HS-5 (cell line): ENCODE results near the gene RCBTB2.
A peak's percentile ranks its signal among the peaks of the same experiment; 100 is the strongest.
"Not testable (repeated sequence)": the region's sequence is repeated elsewhere in the genome, so short reads cannot be mapped to it uniquely, and the experiment has no call there.

ENCODE experiments used
- DNase-seq: peaks from one replicate; pipeline ENCODE4 v3.0.0-alpha.2; 2012; ENCODE audit warnings: low read depth

RCBTB2 gene

DNA sequence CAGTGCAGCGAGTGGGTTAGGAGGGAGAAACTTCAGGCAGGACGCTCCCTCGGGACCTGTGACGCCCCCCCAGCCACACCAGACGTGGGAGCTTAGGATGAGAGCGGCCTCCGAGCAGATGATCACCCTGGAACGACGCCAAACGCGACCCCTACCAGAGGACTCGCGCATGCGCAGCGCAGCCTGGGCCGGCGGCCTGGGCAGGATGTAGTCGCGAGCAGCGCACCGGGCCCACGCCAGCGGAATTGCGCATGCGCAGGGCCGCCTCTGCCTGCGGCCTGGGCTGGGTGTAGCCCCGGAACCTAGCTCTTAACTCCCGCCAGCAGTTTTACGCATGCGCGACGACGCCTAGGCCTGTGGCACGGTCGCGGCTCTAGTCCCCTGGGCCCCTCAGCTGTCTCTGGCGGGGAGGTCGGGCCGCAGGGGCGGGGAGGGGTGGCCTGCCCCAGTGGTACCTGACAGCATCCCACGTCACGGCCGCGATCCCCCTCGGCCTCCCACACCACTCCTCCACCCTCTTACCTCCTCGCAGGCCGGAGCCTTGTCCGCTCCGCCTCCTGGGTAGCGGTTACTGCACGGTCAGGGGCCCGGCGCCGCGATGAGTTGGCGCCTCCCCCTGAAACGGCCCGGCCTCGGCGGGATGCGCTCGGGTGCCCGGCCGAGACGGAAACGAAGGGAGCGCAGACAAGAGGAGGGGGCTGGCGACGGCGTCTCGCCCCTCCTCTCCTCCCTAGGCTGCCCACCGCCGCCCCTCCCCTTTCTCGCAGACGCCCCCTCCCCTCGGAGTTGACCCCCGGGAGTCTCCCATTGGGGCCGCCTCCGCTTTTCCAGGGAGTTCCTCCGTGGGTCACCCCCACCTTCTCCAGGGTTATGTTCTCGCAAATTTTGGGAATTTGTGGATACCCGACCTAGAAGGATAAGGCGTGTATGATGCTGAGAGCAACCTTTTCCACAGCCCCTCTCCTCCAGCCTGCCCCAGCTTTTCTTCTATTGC, at the start of gene RCBTB2:
TSS of gene RCBTB2 (minus strand) at position 575 of the 994 bp plus-strand sequence. CDS start 11,141 bp downstream, outside the sequence.
- peak; percentile 56 for DNase-seq

DNA sequence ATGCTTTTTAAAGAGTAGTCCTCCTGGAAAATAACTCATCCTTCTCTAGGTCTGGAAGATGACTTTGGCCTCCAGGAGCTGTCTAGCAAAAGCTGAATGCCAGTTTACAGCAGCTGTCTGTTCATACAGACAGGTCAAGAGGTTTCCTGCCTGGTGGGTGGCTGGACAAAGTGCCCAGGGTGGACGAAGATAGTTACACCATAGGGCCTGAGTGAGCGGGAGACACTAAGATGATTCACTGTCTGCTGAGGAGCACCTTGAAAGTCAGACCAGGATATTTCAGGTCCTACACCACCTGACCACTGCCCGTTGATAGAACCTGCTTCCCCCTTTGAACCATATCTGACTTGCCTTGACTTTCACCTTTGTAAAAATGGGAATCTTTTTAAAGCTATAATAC, 49.2 kb upstream of the RCBTB2 start:
- DNase-seq = no peak

DNA sequence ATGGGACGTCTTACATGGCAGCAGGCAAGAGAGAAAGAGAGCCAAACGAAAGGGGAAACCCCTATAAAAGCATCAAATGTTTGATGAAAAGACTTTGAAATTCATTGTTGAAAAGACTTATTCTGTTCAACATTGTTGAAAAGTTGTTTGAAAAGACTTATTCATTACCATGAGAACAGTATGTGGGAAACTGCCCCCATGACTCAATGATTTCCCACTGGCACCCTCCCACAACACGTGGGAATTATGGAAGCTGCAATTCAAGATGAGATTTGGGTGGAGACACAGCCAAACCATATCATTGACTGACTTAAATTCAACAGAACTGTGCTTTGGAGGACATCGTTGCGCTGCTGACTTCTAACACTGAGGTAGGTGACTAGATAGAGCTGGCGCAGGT, 48.0 kb upstream of the RCBTB2 start:
- DNase-seq = no peak

DNA sequence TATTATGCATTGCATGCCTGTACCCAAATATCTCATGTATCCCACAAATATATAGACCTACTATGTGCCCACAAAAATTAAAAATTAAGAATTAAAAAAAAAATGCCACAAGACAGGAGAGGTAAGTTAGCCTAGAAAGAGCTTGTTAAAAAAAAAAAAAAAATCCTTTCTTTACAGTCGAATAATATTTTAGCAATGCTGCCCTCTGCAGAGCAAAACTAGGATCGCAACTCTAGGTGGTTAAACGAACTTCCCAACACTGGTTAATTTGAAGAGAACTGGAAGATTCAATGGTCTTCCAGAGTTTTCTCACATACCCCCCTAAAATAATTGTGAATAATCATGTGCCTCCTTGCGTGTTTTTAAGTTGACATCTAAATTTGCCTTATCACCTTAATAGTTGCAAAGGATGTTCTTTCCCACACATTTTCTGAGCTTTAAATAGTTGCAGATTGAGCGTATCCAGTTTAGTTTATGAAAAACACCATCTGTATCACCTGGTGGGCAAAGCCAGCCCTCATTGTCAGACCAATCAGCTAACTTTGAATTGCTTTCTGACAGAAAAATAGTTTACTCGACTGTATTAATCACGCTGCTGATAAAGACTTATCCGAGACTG, 47.4 kb upstream of the RCBTB2 start:
- no peak for DNase-seq

DNA sequence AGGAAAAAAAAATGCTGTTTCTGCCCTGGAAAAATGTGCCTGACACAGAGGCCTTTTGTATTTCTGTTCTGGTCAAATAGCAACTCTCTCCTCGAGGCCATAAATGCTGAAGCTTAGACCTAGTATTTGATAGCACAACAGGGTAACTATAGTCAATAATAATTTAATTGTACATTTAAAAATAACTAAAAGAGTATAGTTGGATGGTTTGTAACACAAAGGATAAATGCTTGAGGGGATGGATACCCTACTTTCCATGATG, 47.0 kb upstream of the RCBTB2 start:
- not testable (repeated sequence) for DNase-seq

DNA sequence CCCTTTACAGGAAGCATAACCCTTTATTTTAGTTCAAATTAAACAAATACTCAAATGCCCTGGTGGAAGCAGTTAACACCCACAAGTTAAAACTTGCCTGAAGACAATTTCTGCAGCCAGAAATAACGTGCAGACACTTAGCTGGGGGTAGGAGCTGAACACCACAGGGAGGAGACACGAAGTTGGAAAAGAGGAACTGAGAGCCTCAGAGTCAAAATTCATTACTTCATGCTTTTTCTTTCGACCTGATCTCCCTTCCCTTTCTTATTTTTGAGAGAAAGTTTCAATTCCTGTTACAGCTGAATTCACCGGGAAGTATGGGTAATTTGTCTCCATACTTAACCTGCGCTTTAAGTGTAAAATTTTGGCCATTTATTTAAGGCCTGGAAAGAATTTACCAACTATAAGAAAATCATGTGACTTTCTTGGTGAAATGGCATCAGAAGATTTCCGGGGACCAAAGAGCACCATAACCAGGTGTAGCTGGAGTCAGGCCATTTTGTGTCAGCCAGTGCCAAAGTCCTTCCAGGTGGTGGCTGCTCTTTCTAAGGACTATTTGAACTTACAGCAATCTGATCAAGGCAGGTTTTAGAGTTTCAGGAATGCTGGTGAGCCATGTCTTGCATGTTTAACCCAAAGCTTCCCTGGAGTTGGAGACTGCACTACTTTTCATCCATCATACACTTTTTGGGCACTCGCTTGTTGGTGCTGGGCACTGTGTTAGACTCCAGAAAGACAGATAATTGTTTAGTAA, 46.5 kb upstream of the RCBTB2 start:
- no peak for DNase-seq

DNA sequence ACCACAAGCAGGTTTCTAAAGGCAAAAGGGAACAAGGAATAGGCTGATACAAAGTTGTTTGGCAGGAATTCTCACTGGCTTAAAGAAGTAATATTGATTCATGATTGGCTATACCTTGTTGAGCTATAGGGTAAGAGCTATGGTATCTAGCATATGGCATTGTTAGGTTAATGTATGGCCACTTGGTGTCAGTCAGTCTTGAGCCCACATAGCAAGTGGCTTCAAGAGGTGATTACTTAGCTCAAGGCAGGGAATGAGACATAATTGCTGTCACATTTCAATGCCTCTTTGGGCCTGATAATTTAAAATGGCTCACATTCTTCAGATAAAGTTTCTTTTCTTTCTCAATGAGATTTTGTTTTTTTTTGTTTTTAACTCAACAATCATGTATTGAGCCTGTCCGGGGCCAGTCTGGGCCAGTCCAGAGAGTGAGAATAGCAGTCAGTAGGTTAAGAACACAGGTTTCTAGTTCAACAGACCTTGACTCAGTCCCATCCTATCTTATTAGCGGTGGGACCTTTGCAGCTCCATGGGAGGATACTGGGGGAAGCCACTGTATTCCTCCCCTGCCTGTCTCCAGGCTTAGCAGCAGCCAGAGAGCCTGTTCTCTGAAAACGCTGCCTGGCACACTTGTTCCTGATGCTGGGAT, 45.8 kb upstream of the RCBTB2 start:
- DNase-seq = no peak

DNA sequence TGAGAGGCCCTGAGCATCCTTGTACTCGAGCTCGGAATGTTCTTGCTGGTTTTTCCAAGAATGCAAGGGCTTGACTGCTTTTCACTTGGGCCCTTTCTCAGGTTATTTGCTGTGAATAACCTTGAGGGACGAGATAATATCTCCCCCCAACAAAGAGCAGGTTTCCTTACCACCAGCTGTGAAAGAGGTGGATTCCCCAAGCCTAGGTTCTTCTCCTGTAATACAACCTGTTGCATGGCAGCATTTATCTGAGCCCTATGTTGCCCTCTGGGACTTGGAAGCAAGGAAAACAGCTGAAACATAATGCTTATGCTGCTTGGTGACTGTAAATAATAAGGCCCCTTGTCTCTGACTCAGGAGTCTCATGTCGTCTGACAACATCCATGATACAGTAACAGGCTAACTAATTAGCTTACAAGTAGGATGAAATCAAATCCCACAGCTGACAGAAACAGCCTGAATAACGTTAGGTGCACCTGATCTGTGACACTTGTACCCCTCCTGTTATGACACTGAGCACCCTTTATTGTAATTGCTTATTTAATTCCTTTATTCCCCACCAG, 43.6 kb upstream of the RCBTB2 start:
- no peak for DNase-seq

DNA sequence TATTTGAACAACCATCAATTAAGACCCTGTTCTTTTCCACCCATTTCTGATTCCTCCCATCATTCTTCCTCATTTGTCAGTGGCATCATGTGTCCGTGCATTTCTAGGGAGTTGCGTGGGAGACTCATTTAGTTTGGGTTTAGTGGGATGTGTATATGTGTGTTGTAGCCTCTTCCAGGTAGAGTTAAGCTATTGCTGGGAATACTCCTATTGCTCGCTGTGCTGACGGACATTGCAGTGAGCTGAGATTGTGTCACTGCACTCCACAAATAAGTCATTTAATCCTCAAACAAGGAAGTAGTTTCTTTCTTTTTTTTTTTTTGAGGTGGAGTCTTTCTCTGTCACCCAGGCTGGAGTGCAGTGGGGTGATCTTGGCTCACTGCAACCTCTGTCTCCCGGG, 42.2 kb upstream of the RCBTB2 start:
- no peak for DNase-seq

DNA sequence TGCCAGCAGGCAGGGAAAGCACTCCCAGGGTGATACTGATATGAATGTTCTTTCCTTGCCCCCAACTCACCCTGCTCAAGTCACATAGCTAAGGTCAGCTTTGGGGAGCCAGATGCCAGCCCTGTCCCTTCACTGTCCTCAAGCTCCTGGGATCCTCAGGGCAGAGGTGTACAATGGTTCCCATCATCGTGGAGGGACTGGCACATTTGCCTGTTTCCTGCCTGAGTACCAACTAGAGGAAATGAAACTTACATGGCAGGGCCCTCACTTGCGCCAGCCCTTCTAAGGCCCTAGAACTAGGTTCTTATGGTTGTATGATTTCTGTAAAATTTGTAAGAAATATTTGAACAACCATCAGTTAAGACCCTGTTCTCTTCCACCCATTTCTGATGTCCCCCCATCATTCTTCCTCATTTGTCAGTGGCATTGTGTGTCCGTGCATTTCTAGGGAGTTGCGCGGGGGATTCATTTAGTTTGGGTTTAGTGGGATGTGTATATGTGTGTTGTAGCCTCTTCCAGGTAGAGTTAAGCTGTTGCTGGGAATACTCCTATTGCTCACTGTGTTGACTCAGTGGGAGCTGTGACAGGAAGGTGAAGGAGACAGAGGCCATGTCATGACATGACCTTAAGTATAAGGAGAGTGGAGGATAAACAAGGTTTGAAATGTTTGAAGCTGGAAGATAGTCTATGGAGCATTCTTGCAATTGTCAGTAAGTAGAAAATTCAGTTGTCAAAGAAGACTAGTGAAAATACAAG, 41.3 kb upstream of the RCBTB2 start:
- no peak for DNase-seq

DNA sequence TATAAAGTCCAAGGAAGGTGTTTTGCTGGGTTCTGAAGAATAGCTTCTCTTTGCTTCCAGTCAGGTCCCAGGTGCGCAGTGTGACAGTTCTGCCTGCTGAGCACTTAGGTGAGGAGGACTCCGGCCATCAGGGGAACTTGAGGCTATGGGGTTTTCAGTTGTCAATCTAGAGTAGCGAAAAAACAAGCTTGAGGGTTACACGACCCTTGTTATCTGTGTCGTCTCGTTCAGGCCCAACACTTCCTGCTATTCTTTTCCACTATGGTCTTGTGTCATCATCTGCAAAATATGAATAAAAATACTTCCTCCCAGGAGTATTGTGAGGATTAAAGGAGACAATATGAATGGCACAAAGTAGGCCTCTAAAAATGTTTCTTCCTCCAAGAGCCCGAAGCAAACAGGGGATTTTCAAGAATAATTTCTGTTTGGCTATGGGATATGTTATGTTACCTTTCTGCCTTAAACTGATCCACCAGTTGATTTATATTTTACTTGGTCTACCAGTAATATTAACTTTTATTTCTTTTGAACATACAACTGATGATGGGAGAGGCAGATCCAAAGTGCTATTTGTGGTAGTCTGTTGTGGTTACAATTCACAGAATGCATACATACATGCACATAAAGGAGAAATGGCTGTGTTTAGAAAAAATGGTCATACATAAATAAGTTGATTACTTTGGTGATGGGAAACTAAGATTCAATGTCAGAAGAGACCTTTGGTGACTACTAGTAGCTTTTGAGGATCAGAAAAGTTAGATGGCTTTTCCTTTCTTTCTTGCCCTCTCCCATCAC, 40.5 kb upstream of the RCBTB2 start:
- DNase-seq = no peak

DNA sequence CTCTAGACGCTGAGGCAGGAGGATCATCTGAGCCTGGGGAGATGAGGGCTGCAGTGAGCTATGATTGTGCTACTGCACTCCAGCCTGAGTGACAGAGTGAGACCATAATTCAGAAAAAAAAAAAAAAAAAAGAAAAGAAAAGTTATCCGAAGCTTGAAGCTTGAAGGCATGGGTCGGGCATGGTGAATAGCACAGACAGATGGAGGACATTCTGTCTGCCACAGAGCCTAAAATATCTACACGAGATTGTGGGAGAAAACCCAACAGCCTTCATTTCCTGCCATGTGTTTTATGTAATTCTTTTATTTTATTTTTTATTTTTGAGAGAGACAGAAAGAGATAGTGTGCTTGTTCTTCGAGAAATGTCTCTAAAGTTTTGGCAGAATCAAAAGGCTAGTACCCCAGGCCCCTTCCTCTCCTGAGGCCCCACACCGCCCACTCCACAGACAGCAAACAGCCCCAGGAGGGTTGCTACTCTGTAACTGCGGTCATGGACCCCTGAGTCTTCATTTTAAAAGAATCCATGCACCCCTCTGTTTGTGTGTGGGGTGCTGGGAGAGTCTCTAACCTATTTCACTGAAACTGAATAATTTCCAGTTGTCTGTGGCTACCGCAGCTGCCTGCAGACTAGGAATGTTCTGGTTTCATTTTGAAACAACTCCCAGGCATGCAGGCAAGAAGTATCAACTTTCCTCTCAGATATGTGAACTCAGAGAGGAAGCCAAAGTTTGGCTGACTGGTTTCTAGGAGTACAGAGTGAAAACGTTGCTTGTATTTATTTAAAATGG, 38.4 kb upstream of the RCBTB2 start:
- no peak for DNase-seq

DNA sequence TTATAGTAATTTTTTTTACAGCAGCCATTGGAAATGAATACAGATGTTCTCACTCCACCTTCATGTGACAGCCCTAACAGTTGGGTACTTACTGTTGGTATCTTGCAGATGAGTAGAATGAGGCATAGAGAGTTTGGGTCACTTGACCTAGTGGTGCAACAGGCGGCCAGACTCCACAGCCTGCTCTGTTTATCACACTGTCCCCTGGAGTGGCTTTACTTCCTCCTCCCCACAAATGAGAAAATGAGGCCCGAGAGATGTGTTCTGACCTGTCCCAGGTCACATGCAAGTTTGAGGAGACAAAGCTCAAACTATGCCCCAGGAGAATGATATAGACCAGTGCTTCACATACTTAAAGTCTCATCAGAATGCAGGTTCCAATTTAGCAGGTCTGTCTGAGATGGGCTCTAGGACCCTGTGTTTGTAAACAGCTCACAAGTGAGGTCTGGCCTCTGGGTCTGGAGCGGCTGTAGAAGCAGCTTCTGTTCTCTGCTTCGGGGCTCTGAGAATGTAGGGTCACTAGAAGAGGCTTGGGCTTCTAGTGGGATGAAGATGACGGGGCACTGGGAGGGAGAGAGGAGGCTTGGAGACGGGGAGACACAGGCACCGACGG, 37.4 kb upstream of the RCBTB2 start:
- no peak for DNase-seq

DNA sequence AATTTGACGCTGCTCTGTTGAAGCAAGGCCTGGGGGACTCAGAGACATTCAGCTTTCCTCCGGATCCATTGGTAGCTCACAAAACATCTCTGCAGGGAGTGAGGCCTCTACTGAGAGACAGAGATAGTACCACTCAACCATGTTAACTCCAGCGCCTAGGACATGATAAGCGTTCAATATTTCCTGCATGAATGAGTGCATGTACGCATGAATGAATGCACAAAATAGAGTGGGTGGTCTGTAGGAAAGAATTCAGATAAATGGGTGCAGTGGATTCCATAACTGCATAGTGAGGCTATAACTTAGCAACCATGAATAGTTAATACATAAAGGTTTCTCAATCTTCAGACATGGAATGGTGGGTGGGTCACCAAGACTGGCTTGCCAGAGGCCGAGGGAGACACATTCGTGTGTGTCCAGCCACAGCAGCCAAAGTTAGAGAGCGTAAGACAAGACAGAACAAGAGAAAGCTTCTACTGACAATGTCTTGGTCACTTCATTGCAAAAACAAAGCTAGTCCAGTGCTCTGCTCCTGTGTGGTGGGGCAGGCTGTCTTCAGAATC, 36.3 kb upstream of the RCBTB2 start:
- no peak for DNase-seq

DNA sequence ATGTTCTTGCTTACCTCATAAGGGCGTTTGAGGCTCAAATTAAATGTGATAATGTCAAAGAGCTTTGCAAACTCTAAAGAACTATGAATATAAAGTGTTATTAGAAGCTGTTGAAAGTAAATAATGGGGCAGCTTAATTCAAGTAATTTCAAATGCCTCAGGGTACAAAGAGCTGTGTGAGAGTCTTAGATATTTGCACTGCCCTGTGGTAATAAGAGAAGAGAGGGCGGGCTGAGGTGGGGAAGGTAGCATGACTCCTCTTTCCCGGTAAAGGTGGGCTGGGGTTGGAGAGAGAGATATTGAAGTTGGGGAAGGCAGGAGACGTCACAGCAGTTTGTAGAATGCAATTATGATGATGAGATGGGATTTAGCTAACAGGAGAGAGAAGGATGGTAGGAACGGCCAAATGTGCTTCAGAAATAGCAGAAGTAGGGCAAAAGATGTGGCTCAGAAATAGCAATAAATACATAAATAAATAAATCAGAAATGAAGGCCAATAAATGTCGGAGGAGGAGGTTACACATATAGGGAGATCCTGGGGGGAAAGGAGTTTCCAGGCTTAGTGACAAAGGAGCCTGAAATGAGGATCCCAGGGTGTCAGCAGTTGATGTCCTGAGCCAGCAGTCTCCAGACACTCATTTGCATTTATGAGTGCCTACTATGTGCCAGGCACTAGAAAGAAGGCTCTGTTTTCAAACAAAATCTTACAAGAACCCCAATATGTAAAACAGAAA, 35.7 kb upstream of the RCBTB2 start:
- no peak for DNase-seq

DNA sequence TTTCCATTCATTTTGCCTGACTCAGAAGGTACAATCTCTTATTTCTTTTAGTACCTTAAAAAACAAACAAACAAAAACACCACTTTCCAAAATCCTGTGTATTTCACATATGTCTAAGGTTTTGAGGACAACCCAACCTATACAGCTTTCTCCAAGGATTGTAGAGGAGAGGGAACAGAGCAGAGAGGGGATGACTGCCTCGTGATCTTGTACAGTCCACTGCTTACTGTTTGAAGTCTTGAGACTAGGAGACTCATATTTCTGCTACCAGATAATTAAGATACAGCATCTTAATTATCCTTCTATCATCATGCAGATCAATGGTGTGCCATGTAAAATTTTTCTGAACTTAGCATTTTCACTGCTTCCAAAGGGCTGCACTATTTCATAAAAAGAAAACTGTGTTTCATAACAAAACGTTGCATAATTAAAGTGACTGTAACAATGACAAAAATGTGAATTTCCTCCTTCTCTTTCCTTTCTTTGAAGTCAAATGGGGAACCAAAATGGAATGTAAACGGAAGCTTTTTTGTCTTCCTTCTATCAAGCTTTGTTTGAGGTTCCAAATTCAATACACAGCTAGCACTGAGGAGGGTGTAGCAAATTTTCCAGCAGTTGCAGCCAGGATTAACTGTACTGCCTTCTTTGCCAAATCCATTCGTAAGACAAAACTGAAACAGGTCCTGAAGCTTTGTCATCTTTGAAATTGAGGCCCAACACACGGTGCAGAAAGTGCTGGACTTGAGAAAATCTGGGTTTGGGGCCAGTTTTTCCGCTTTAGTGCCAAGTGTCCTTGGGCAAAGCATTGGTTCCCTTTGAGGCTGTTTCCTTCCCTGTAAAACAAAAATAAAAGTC, 34.9 kb upstream of the RCBTB2 start:
- no peak for DNase-seq

DNA sequence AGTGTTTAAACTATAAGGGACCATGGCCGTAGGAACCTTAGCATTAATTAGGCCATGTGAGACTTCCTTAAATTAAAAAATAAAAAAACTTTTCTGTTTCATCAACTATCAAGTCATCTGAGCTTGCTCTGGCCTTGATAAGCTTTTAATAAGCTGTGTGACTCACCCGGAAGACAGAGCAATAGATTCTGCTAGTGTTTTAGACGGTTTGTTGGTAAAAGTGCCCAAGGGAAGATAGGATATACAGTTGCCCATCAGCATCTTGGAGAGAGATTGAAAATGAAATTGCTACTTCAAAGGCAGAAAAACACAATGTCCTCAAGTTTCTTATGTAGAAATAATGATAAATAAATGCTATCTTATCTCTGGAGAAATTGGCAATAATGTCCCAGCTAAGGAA, 31.2 kb upstream of the RCBTB2 start:
- DNase-seq = no peak
